GM21447 (cell line): Measurements from ENCODE around the gene CTXN1.
"Not testable (repeated sequence)": the region's sequence is repeated elsewhere in the genome, so short reads cannot be mapped to it uniquely, and the experiment has no call there.

Source experiments
- ATAC-seq: cut with Tn5 transposase; IDR thresholded peaks from one replicate; pipeline ENCODE4 v1.9.1; 2021; ENCODE audit not compliant: unreplicated experiment

Gene CTXN1

DNA sequence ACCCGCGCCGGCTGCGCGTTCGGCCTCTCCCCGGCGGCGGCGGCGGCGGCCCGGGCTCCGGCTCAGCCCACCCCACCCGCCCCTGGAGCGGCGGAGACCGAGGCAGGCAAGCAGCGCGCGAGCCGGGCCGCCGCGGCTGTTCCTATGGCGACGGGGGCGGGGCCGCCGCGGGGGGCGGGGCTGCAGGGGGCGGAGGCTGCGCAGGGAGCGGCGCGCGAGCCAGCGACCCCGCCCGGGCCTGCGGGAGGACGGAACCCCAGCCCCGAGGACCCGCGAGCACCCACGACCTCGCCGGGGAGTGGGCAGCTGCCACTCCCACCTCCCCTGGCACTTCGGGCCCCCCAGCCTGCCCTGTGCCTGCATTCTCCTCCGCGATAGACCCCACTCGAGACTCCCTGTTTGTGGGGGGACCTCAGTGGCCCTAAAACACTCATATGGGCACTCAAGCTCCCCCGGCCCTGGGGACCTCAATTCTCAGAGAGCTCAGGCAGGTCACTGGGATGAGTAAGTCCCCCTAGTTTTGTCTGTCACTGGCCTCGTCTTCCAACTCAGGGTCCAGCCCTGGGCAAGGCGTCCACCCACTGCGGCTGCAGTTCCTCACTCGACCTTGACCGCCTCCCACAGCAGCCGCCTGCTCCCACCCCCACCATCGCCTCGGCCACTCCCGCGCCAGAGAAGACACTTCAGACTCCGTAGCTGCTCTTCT lies at the start of gene CTXN1:
CTXN1 (minus strand) TSS at position 115 of the 706 bp plus-strand sequence. CDS start 597 bp downstream, outside the sequence.
- no peak for ATAC-seq

DNA sequence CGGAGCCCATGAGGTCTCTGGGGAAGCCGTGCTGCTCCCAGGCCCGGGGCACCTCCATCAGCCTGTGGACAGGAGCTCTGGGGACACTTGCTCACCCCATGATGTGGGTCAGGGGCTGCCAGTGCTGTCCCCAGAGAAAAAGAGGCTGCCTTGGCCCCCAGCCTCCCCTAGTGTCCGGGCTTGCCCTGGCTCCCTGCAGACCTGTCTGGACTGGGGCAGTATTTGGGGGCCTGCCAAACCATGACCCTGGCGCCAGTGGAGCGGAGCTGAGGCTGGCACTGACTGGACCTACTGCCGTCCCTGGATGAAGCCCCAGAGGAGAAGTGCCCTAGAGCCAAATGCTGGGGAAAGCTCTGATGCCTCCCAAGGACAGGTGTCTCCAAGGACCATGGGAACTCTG lies 49.1 kb upstream of the CTXN1 start:
- ATAC-seq, result no peak

DNA sequence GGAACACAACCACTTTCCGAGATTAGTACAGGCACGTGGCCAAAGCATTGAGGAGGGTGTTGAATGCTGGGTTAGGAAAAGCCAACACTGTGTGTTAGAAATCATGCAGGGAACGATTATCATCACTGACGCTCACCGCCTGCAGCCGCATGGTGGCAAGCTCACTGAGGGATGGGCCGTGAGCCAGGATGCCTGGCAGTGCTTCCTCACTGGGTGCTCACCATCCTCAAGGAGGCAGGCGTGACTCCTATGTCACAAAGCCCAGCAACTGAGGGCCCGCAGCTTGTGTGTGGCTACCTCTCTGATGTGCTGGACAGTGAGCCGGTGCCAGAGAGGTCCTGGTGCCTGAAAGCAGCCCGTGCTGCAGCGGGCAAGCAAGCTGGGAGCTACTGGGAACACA lies 47.9 kb upstream of the CTXN1 start:
- ATAC-seq, result no peak

DNA sequence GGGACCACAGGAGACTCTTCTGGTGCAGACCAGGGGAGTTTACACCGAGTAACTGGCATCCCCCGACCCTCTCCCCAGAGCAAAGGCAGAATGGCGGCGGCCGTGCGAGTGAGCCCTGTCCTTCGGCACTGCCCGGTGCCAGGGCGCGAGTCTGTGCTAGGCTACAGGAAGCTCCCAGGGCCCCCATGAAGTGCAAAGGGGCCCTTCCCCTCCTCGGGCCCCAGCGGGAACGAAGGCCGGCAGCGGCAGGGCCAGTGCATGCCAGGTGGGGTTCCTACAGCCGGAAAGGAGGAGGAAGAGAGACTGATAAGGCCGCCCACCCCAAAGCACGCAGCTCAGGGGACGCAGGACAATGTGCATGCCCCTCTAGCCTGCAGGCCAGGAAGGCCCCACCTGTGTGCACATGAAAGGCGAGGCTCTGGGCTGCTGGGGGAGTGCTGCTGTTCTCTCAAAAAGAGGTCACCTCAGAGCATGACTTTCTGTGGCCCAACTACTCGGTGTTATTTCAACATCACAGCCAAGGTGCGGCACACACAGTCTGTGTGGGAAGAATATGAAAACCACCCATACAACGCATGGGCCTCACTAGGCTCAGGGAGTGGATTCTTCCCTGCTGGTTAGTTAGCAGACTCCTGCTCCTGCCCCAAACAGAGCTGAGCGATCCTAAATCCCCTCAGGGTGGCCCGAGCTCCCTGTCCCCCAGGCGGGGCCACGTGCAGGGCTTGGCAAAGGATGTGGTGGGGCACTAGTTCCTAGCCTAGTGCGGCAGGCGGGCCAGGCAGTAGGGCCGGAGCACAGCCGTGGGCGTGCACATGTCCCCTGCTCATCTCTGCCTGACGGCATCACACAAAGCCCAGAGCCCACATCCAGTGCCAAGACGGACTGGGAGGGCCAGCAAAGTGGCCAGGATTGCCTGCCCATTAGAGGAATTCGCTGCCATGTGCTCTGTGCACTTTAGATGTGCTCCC lies 45.9 kb upstream of the CTXN1 start:
- ATAC-seq, result no peak

- ATAC-seq, result no peak
Observed at GRCh38 chr19:7970716-7971448, 44.9 kb upstream of the CTXN1 start.

DNA sequence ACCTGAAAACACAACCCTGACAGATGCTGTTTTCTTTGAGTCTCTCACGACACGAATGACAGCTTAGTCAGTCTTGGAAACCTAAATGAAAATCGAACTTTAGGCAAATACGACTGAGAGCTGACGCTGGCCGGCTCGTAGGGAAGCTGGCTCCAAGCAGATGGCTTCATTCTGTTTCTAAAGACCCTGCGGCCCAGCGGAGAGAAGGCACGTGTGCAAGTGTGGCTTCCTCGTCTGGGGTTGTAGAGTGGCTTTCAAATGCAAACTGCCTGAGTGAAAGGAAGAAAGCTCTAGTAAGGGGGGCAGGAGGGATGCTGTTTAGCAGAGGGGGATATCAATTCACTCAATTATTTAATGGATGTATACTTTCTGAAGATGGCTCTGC lies 43.6 kb upstream of the CTXN1 start:
- no peak for ATAC-seq

DNA sequence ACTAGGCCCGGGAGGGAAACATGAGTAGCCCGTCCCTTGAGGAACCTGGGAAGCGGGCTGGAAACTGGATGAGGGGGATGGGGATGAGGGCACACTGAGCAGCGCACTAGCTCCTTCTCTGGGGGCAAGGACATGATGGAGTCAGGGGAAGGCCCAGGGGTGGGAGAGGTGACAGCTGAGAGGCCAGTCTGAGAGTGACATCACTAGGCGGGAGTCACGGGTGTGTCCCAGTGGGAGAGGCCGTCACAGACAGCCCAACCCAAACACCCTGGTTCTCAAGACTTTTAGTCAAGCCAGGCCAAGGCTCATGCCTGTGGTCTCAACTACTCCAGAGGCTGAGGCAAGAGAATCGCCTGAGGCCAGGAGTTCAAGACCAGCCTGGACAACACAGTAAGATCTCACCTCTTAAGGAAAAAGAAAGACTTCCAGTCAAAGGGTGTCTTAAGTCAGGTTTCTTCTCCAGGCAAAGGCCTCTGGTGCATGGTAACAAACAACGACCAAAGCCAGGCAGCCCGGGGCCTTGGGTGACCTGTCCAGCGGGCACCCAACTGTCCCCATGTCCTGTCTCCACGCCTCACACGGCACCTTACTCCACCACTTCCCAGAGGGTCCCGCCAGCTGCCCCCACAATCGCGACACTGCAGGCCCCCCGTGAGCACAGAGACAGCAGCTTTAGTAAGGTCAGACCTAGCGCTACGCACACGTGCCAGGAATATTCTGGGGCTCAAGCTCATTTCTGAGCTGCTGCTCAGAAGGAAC lies 43.0 kb upstream of the CTXN1 start:
- ATAC-seq, result no peak

DNA sequence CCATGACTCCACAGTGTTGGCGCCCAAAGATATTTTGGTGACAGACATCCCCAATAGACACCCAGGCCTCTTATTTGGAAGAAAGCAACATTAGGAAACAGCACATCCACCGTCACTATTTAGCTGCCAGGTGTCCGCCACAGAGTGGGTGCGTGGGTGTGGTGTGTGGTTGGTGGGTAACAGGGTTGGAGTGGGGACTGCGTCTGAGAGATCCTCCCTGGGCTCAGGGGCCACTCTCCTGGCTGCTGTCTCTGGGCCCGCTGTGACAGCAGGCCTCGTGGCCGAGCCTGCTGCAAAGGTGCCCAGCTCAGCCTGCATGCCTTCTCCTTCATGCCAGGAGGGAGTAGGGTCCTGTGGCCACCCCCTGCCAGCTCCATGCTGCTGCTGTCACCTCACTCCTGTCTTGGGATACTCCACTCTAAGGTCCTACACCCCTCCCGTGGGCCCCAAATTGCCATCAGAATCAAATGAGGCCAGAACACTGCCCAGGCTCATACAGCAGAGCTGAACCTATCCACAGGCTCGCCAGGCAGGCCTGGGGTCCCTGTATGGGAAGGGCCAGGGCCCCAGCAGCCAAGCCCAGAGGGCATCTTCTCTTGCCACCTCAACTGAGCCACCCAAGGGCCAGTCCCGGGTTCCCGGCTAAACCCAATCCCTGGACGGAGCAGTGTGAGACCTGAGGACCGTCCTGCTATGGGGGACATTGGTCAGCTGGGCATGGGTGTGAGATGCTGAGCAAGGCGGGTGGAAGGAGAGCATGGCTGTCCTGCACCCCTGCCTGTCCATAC lies 42.3 kb upstream of the CTXN1 start:
- no peak for ATAC-seq

GRCh38 chr19:7965921-7966665 lies 40.2 kb upstream of the CTXN1 start:
- no peak for ATAC-seq

GRCh38 chr19:7965259-7965841 lies 39.4 kb upstream of the CTXN1 start:
- no peak for ATAC-seq

- no peak for ATAC-seq
Observed at GRCh38 chr19:7963566-7963965, 37.6 kb upstream of the CTXN1 start.

DNA sequence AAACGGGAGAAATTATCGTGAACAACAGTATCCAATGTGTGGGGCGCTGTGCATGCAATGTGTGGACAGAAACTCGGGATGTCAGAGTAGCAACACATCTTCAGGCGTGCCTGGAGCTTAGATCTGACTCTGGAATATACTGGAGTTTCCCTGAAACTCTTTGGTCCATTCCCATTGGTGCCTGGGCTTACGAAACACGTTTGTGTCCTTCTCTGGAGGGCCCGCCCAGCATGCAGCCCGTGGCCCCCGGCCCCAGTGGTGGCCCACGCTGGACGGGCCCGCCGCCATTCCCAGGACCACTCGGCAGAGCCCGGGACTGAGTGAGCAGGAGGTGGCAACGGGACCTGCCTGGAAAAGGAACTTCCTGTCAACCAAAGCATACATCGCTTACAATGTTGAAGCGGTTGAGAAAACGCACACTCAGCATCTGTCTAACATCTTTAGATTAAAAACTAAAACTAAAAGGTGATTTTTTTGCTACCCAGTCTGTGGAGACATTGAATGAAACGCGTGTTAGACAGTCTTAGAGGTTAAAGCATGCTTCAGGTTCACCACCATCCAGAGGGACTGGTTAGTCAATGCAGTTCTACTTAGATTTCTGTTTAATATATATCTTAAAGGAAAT lies 36.8 kb upstream of the CTXN1 start:
- no peak for ATAC-seq

GRCh38 chr19:7961920-7962626 lies 36.1 kb upstream of the CTXN1 start:
- ATAC-seq, result no peak

- ATAC-seq, result not testable (repeated sequence)
Observed at GRCh38 chr19:7961082-7961481, 35.1 kb upstream of the CTXN1 start.

DNA sequence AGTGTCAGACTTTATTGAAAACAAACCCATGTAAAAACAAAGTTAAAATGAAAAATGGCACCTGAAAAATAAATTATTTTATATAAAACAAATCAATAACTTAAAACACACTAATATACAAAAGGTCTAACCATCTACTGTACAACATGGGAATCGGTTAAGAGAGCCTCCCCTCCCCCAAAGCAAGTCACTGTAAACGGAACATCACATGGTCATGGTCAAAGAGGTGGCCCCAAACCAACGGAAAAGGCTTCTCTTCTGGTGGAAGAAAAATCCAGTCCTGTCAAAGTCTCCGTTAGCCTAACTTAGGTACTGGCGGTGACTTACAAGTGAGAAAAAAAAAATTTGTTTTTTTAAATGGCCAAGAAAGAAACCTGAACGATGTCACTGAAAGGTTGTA lies 33.3 kb upstream of the CTXN1 start:
- no peak for ATAC-seq

DNA sequence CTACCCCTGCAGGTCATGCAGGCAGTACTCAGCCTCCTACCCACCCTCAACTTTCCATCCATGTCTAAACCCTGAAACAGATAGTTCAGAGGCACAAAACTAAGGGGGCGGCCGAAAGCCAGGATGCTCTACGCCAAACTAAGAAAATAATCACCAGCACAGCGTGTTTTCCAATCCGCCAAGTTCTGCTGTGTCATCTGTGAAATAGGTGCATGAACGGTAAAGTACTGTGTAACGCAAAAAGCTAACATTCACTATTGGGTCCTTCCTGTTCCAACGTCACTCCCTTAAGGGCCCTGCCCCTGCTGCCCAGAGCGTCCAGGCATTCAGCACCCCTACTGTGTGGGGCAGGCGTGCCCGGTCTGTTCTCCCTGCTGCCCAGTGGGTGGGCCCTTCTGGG lies 29.8 kb upstream of the CTXN1 start:
- no peak for ATAC-seq

GRCh38 chr19:7953576-7953975 lies 27.6 kb upstream of the CTXN1 start:
- ATAC-seq, result no peak

GRCh38 chr19:7953060-7953459 lies 27.1 kb upstream of the CTXN1 start:
- ATAC-seq, result no peak
